Measurements from ENCODE around the gene TRNP1. TPM values are rescaled to one million over a fixed set of nuclear protein-coding genes. Genes with fewer than 3 reads are reported as not detected.

The TRNP1 gene
- total and polyA plus RNA-seq, 10 of the 15 experiments (the other 5 are each of a cell fraction or from before 2014, with no cell fraction given) = 0.13 TPM; not detected in 9

GRCh38 chr1:27003745-27004470 lies 10.4 kb downstream of the TRNP1 start (continued):
- TF ChIP-seq USF2 (IDR thresholded peaks at IDR 0.05; ENCODE audit: borderline replicate concordance, low read depth, low read length) = no peak

GRCh38 chr1:27004471-27005165 lies 11.1 kb downstream of the TRNP1 start:
- Histone ChIP-seq H3K4me2 (ENCODE audit: control insufficient read depth, insufficient read depth) (no peak overlapping the region), H3K4me1 (ENCODE audit: control insufficient read depth, insufficient read depth, low read length) (peaks cover 3% of the 10 kb centered on the region), H3K36me3 (ENCODE audit: control insufficient read depth in 2 of 2, insufficient read depth in 2 of 2, low read length in 1 of 2) (no peaks in the 10 kb centered on the region), H3K9ac (ENCODE audit: control insufficient read depth, insufficient read depth, low read length) (no peak overlapping the region), H3K79me2 (ENCODE audit: control insufficient read depth, insufficient read depth, low read length) (no peaks in the 10 kb centered on the region), H4K20me1 (ENCODE audit: control insufficient read depth, insufficient read depth) (no peaks in the 10 kb centered on the region), H2AFZ (ENCODE audit: control insufficient read depth, low read depth, low read length) (no peak overlapping the region), H3K9me3 (replicated peaks; ENCODE audit: control insufficient read depth, insufficient read depth, low read length) (no peaks in the 10 kb centered on the region), H3K27me3 (replicated peaks in 1 of 2; ENCODE audit: control insufficient read depth in 2 of 2, insufficient read depth in 2 of 2, low read length in 1 of 2) (no peaks in the 10 kb centered on the region), H3K27ac (ENCODE audit: control insufficient read depth, insufficient read depth) (no peak overlapping the region), H3K4me3 (no peak overlapping the region)
- FAIRE-seq = no peak
- ChIA-PET POLR2A (no interaction called here), CTCF (interaction anchor here (0.5 to 1.2 kb wide), 2 partner anchors 42 to 100 kb away, joined by 3 to 5 read pairs; no protein-coding TSS in a partner anchor), RAD21 (ENCODE audit: unreplicated experiment) (interaction anchor here (1.4 kb wide), 1 partner anchor 95 kb away, joined by 3 read pairs; no protein-coding TSS in a partner anchor), SMC1A (ENCODE audit: uncharacterized antibody, unreplicated experiment) (no interaction called here)
- intact Hi-C loops (cut with micrococcal nuclease; ENCODE audit: unreplicated experiment) = no loop called here
- in situ Hi-C loops (cut with MboI) = no loop called here
- DNase-seq (ENCODE audit: low read depth, low spot score) = no peak
- BruUV-seq (replicated peaks) = no TSS peak
- TF ChIP-seq LARP7 (IDR thresholded peaks at IDR 0.05) = no peak
- no peak for TF ChIP-seq KLF5 (IDR thresholded peaks at IDR 0.05; ENCODE audit: partially characterized antibody)
- TF ChIP-seq JUND (IDR thresholded peaks at IDR 0.05; ENCODE audit: low read depth, low read length) = no peak
- no peak for TF ChIP-seq KAT2A (conservative IDR thresholded peaks at IDR 0.05; ENCODE audit: control insufficient read depth, low read depth, low read length)
- TF ChIP-seq CEBPZ (IDR thresholded peaks at IDR 0.05; ENCODE audit: low read depth, low read length) = no peak
- no peak for TF ChIP-seq ATF2 (IDR thresholded peaks at IDR 0.05; ENCODE audit: low read length)
- TF ChIP-seq ZNF622 (IDR thresholded peaks at IDR 0.05) = no peak
- no peak for TF ChIP-seq NR2F1 (conservative IDR thresholded peaks at IDR 0.05)
- no peak for TF ChIP-seq NFXL1 (IDR thresholded peaks at IDR 0.05; ENCODE audit: borderline replicate concordance)
- TF ChIP-seq NR2C2 (IDR thresholded peaks at IDR 0.05; ENCODE audit: borderline replicate concordance, control insufficient read depth, insufficient read length, low read depth) = no peak
- TF ChIP-seq SUPT20H (IDR thresholded peaks at IDR 0.05; ENCODE audit: borderline replicate concordance, control insufficient read depth, low read depth, low read length) = no peak
- no peak for TF ChIP-seq SMAD5 (IDR thresholded peaks at IDR 0.05; ENCODE audit: low read depth)
- no peak for ATAC-seq
- WGBS (ENCODE audit: insufficient coverage, insufficient replicate concordance, low lambda C conversion rate, missing lambda C conversion rate) = 38% methylated on average over 10 of the region's 10 CpGs

All from GM12878 (cell line).